Tibial artery (tissue), 4 donors: ENCODE results near the gene LOXL1.
A peak's percentile ranks its signal among the peaks of the same experiment; 100 is the strongest.

Experiments
- DNase-seq, 2 donors: peaks; one replicate each; pipeline ENCODE4 v3.0.0-alpha.2; 2019
- H3K27ac ChIP-seq, 2 donors: fragments of 200-600 bp; sonication (generic) in 1 of 2; 1 replicate in 1 of 2; 2 replicates in 1 of 2; pipeline ENCODE4 v1.5.1; 2018 to 2019; ENCODE audit warnings: mild to moderate bottlenecking in 1 of 2
- H3K27me3 ChIP-seq, 2 donors: fragments of 200-600 bp; sonication (generic) in 1 of 2; one replicate each; pipeline versions ENCODE4 v1.5.1 to v1.6.0; 2016 to 2019
- H3K36me3 ChIP-seq, 3 donors: fragments of 200-600 bp; sonication (generic) in 2 of 3; one replicate each; pipeline ENCODE4 v1.5.1; 2016 to 2019; ENCODE audit warnings: mild to moderate bottlenecking in 2 of 3
- H3K4me1 ChIP-seq, 4 donors: fragments of 200-600 bp; sonication (generic) in 2 of 4; 1 replicate in 3 of 4; 2 replicates in 1 of 4; pipeline ENCODE4 v1.5.1; 2016 to 2019
- H3K4me3 ChIP-seq, 2 donors: fragments of 200-600 bp; sonication (generic) in 1 of 2; 1 replicate in 1 of 2; 2 replicates in 1 of 2; pipeline ENCODE4 v1.5.1; 2018 to 2019; ENCODE audit warnings: mild to moderate bottlenecking in 2 of 2
- H3K9me3 ChIP-seq, 3 donors: fragments of 200-600 bp; sonication (generic) in 1 of 3; one replicate each; pipeline ENCODE4 v1.5.1; 2016 to 2019
- CTCF ChIP-seq, 2 experiments: fragments of 200-600 bp in 1 of 2; fragments of 450-650 bp in 1 of 2; IDR thresholded peaks; one replicate each; pipeline ENCODE4 v1.5.1; 2017 to 2019; ENCODE audit warnings: antibody characterized with exemption in 2 of 2, mild to moderate bottlenecking in 1 of 2, moderate library complexity in 1 of 2
- intact Hi-C: fragments of 100-400 bp; cut with DNase I; formaldehyde crosslinking; loops from one replicate; pipeline ENCODE4 v1.15.0; 2023; ENCODE audit warnings: low total_unique reads

LOXL1 gene

GRCh38 chr15:73927003-73927475 is 777 bp downstream of the LOXL1 start:
- Histone ChIP-seq H3K27ac (peak overlapping the region; percentile 98 to 100), H3K4me3 (peak overlapping the region; percentile 85 to 87), H3K36me3 (no peaks in the 10 kb centered on the region), H3K27me3 (no peaks in the 10 kb centered on the region), H3K4me1 (peaks cover 28 to 84% (median 73%) of the 10 kb centered on the region in 4 donors), H3K9me3 (no peaks in the 10 kb centered on the region)
- no peak for TF ChIP-seq CTCF (IDR thresholded peaks at IDR 0.05)
- DNase-seq = peak; percentile 48 to 88
- intact Hi-C loops = no loop called here

GRCh38 chr15:73927476-73928240 is 1.4 kb downstream of the LOXL1 start:
- intact Hi-C loops = no loop called here
- Histone ChIP-seq H3K4me1 (peaks cover 24 to 82% (median 67%) of the 10 kb centered on the region in 4 donors), H3K36me3 (no peaks in the 10 kb centered on the region), H3K27ac (peak overlapping the region; percentile 98 to 100), H3K27me3 (no peaks in the 10 kb centered on the region), H3K9me3 (no peaks in the 10 kb centered on the region), H3K4me3 (peak overlapping the region; percentile 85 to 87)
- TF ChIP-seq CTCF (IDR thresholded peaks at IDR 0.05) = peak; percentile 33 to 37
- peak in 1 of 2 donors; percentile 84 for DNase-seq

- Histone ChIP-seq H3K4me3 (peak overlapping the region; percentile 85 to 87), H3K27me3 (no peaks in the 10 kb centered on the region), H3K36me3 (no peaks in the 10 kb centered on the region), H3K27ac (peak overlapping the region; percentile 98 to 100), H3K4me1 (peaks cover 18 to 80% (median 61%) of the 10 kb centered on the region in 4 donors), H3K9me3 (no peaks in the 10 kb centered on the region)
- no peak for TF ChIP-seq CTCF (IDR thresholded peaks at IDR 0.05)
- peak in 1 of 2 donors; percentile 74 for DNase-seq
- intact Hi-C loops = no loop called here
These were observed 1.9 kb downstream of the LOXL1 start for GRCh38 chr15:73928241-73928579.

GRCh38 chr15:73928971-73929627 is 2.8 kb downstream of the LOXL1 start:
- no peak for TF ChIP-seq CTCF (IDR thresholded peaks at IDR 0.05)
- H3K4me1 ChIP-seq = peaks cover 9 to 71% (median 52%) of the 10 kb centered on the region in 4 donors
- H3K36me3 ChIP-seq = no peaks in the 10 kb centered on the region
- H3K4me3 ChIP-seq = peak overlapping the region; percentile 15 to 85
- intact Hi-C loops = no loop called here
- H3K27ac ChIP-seq = peak overlapping the region; percentile 84 to 98
- DNase-seq = peak in 1 of 2 donors; percentile 70
- no peaks in the 10 kb centered on the region for H3K9me3 ChIP-seq
- H3K27me3 ChIP-seq = no peaks in the 10 kb centered on the region

GRCh38 chr15:73930371-73930770 is 4.1 kb downstream of the LOXL1 start:
- DNase-seq = peak; percentile 68 to 89
- Histone ChIP-seq H3K4me1 (peaks cover 7 to 69% (median 42%) of the 10 kb centered on the region in 4 donors), H3K4me3 (peak overlapping the region in 1 of 2 donors; percentile 3), H3K27me3 (no peaks in the 10 kb centered on the region), H3K9me3 (no peaks in the 10 kb centered on the region), H3K36me3 (no peaks in the 10 kb centered on the region), H3K27ac (peak overlapping the region; percentile 84 to 98)
- intact Hi-C loops = no loop called here
- TF ChIP-seq CTCF (IDR thresholded peaks at IDR 0.05) = no peak
